Upper lobe of right lung (tissue), 1 donor: ENCODE measurements around the gene LEMD1. TPM values are rescaled to one million over a fixed set of nuclear protein-coding genes. Genes with fewer than 3 reads are reported as not detected.
A peak's percentile ranks its signal among the peaks of the same experiment; 100 is the strongest.

Experiments used
- ATAC-seq: fragments of 200-7000 bp; cut with Tn5 transposase; one replicate; pipeline ENCODE4 v1.9.1; 2020; ENCODE audit warnings: mild to moderate bottlenecking, moderate library complexity
- DNase-seq: peaks from one replicate; pipeline ENCODE4 v3.0.0-alpha.2; 2020
- H3K27ac ChIP-seq: fragments of 200-600 bp; one replicate; pipeline ENCODE4 v1.8.0; 2022
- H3K27me3 ChIP-seq: fragments of 200-600 bp; one replicate; pipeline ENCODE4 v1.8.0; 2022; ENCODE audit warnings: mild to moderate bottlenecking
- H3K36me3 ChIP-seq: fragments of 200-600 bp; one replicate; pipeline ENCODE4 v1.8.0; 2022
- H3K4me1 ChIP-seq: fragments of 200-600 bp; one replicate; pipeline ENCODE4 v1.8.0; 2022
- H3K4me3 ChIP-seq: fragments of 200-600 bp; one replicate; pipeline ENCODE4 v1.8.0; 2022; ENCODE audit warnings: mild to moderate bottlenecking
- H3K9me3 ChIP-seq: fragments of 200-600 bp; one replicate; pipeline ENCODE4 v1.8.0; 2022
- CTCF ChIP-seq: fragments of 200-600 bp; IDR thresholded peaks from one replicate; pipeline ENCODE4 v1.8.0; 2022; ENCODE audit warnings: antibody characterized with exemption
- intact Hi-C: fragments of 100-400 bp; cut with DNase I; formaldehyde crosslinking; loops from one replicate; pipeline ENCODE4 v1.11.0; 2022
- total RNA-seq: library from RNA; stranded (reverse); fragmentation: NEBNext Ultra II Directional; extraction: Animal tissue kit (Norgen Biotek cat#: 25700); gene quantifications from one replicate; pipeline ENCODE4 v1.2.1, GENCODE V29; 2021
- donor health status: DM: no; HTN: yes; CAD: no; lungs with severe emphysema.

Gene LEMD1
- total RNA-seq, 1 donor from 2014 or later, result 2.1 TPM

- intact Hi-C loops, result loop anchor here (10.0 kb wide), 1 partner anchor 128 kb away; no protein-coding TSS in a partner anchor
Observed at GRCh38 chr1:205356440-205357139, 65.3 kb downstream of the LEMD1 start, which contains the start of gene KLHDC8A. Gene KLHDC8A (minus strand): TSS chr1:205356922. CDS start chr1:205343604, 13,318 bp downstream.

GRCh38 chr1:205355075-205355453, 66.8 kb downstream of the LEMD1 start:
- Histone ChIP-seq H3K27ac (no peak overlapping the region), H3K27me3 (peaks cover 20% of the 10 kb centered on the region), H3K4me3 (no peak overlapping the region), H3K36me3 (no peaks in the 10 kb centered on the region), H3K9me3 (no peaks in the 10 kb centered on the region), H3K4me1 (no peaks in the 10 kb centered on the region)
- DNase-seq (peak; percentile 83), ATAC-seq (peak; percentile 87)
- no peak for TF ChIP-seq CTCF
- intact Hi-C loops, result loop anchor here (10.0 kb wide), 1 partner anchor 130 kb away; no protein-coding TSS in a partner anchor

More at GRCh38 chr1:205356440-205357139, 65.3 kb downstream of the LEMD1 start, which contains the start of gene KLHDC8A:
- Histone ChIP-seq H3K27me3 (peaks cover 20% of the 10 kb centered on the region), H3K27ac (no peak within 1 kb of the TSS), H3K9me3 (no peaks in the 10 kb centered on the region), H3K36me3 (no peaks in the 10 kb centered on the region), H3K4me3 (no peak within 1 kb of the TSS), H3K4me1 (no peaks in the 10 kb centered on the region)
- ATAC-seq (no peak), DNase-seq (no peak)
- TF ChIP-seq CTCF, result no peak

- no peak overlapping the region for H3K4me3 ChIP-seq
- H3K27ac ChIP-seq, result no peak overlapping the region
- H3K36me3 ChIP-seq, result no peaks in the 10 kb centered on the region
- DNase-seq (no peak), ATAC-seq (peak; percentile 62)
- TF ChIP-seq CTCF, result peak; percentile 89
- no peaks in the 10 kb centered on the region for H3K4me1 ChIP-seq
- H3K9me3 ChIP-seq, result no peaks in the 10 kb centered on the region
- intact Hi-C loops, result loop anchor here (10.0 kb wide), 1 partner anchor 130 kb away; no protein-coding TSS in a partner anchor
- peaks cover 20% of the 10 kb centered on the region for H3K27me3 ChIP-seq
Observed at GRCh38 chr1:205354259-205355074, 67.4 kb downstream of the LEMD1 start.

- no peak for TF ChIP-seq CTCF
- no peak for DNase-seq
- Histone ChIP-seq H3K27me3 (peaks cover 15% of the 10 kb centered on the region), H3K36me3 (no peaks in the 10 kb centered on the region), H3K4me3 (no peak overlapping the region), H3K9me3 (no peaks in the 10 kb centered on the region), H3K27ac (no peak overlapping the region), H3K4me1 (no peaks in the 10 kb centered on the region)
- peak; percentile 58 for ATAC-seq
- intact Hi-C loops, result loop anchor here (10.0 kb wide), 1 partner anchor 131 kb away; no protein-coding TSS in a partner anchor
Observed at GRCh38 chr1:205353612-205354011, 68.2 kb downstream of the LEMD1 start.

- H3K9me3 ChIP-seq, result no peaks in the 10 kb centered on the region
- intact Hi-C loops, result loop anchor here (10.0 kb wide), 1 partner anchor 132 kb away; no protein-coding TSS in a partner anchor
- DNase-seq (no peak), ATAC-seq (no peak)
- no peak for TF ChIP-seq CTCF
- H3K27me3 ChIP-seq, result peaks cover 11% of the 10 kb centered on the region
- no peaks in the 10 kb centered on the region for H3K4me1 ChIP-seq
- no peak overlapping the region for H3K27ac ChIP-seq
- H3K36me3 ChIP-seq, result no peaks in the 10 kb centered on the region
- no peak overlapping the region for H3K4me3 ChIP-seq
Observed at GRCh38 chr1:205353191-205353590, 68.7 kb downstream of the LEMD1 start.
